ENCODE results near the gene RASAL2. TPM values are rescaled to one million over a fixed set of nuclear protein-coding genes. Genes with fewer than 3 reads are reported as not detected.

Gene RASAL2
- total and polyA plus RNA-seq, 12 donors: 2.4 to 31.5 (median 15.0) TPM

- no peak for DNase-seq
- Histone ChIP-seq H3K9me3 (replicated peaks in 1 of 3) (no peaks in the 10 kb centered on the region), H3K36me3 (replicated peaks in 1 of 2) (no peaks in the 10 kb centered on the region), H3K4me3 (no peak overlapping the region), H3K27me3 (no peaks in the 10 kb centered on the region), H3K4me1 (replicated peaks in 1 of 2) (peaks cover 7 to 27% of the 10 kb centered on the region in 2 donors), H3K27ac (no peak overlapping the region)
- TF ChIP-seq CTCF (IDR thresholded peaks at IDR 0.05) (no peak), POLR2A (IDR thresholded peaks at IDR 0.05) (no peak)
- intact Hi-C loops (cut with DNase I): no loop called here
Observed at GRCh38 chr1:178124115-178124514, 30.2 kb downstream of the RASAL2 start.

- DNase-seq: no peak
- Histone ChIP-seq H3K4me1 (replicated peaks in 1 of 2) (peaks cover 7 to 27% of the 10 kb centered on the region in 2 donors), H3K36me3 (replicated peaks in 1 of 2) (no peaks in the 10 kb centered on the region), H3K27me3 (no peaks in the 10 kb centered on the region), H3K4me3 (no peak overlapping the region), H3K27ac (peak overlapping the region in 1 of 5 donors; percentile 64), H3K9me3 (replicated peaks in 1 of 3) (no peaks in the 10 kb centered on the region)
- intact Hi-C loops (cut with DNase I): no loop called here
- TF ChIP-seq CTCF (IDR thresholded peaks at IDR 0.05): no peak
- no peak for TF ChIP-seq POLR2A (IDR thresholded peaks at IDR 0.05)
Observed at GRCh38 chr1:178126261-178126660, 32.4 kb downstream of the RASAL2 start.

GRCh38 chr1:178126741-178127185 lies 32.9 kb downstream of the RASAL2 start:
- H3K36me3 ChIP-seq (replicated peaks in 1 of 2): no peaks in the 10 kb centered on the region
- WGBS, 4 donors: 41 to 64% (median 49%) methylated on average over 1 of the region's 1 CpG
- H3K27ac ChIP-seq: peak overlapping the region in 2 of 5 donors; percentile 53 to 64
- no peaks in the 10 kb centered on the region for H3K9me3 ChIP-seq (replicated peaks in 1 of 3)
- peaks cover 7 to 27% of the 10 kb centered on the region in 2 donors for H3K4me1 ChIP-seq (replicated peaks in 1 of 2)
- intact Hi-C loops (cut with DNase I): no loop called here
- H3K4me3 ChIP-seq: no peak overlapping the region
- TF ChIP-seq POLR2A (IDR thresholded peaks at IDR 0.05): no peak
- TF ChIP-seq CTCF (IDR thresholded peaks at IDR 0.05): no peak
- no peaks in the 10 kb centered on the region for H3K27me3 ChIP-seq
- peak in 4 of 7 donors; percentile 23 to 43 (median 34) for DNase-seq

- Histone ChIP-seq H3K9me3 (replicated peaks in 1 of 3) (no peaks in the 10 kb centered on the region), H3K4me3 (no peak overlapping the region), H3K4me1 (replicated peaks in 1 of 2) (peaks cover 7 to 20% of the 10 kb centered on the region in 2 donors), H3K27me3 (no peaks in the 10 kb centered on the region), H3K36me3 (replicated peaks in 1 of 2) (no peaks in the 10 kb centered on the region), H3K27ac (no peak overlapping the region)
- TF ChIP-seq CTCF (IDR thresholded peaks at IDR 0.05) (peak in 1 of 6 experiments; percentile 8), POLR2A (IDR thresholded peaks at IDR 0.05) (no peak)
- DNase-seq: no peak
- intact Hi-C loops (cut with DNase I): no loop called here
- WGBS, 4 donors: 87 to 94% (median 90%) methylated on average over 2 of the region's 2 CpGs
Observed at GRCh38 chr1:178127482-178128191, 33.7 kb downstream of the RASAL2 start.

All from adrenal gland (tissue), 12 donors.